Thyroid gland (tissue), 4 donors: ENCODE measurements around the gene TMEM95. TPM values are rescaled to one million over a fixed set of nuclear protein-coding genes. Genes with fewer than 3 reads are reported as not detected.

ENCODE experiments used
- DNase-seq, 2 donors: peaks; one replicate each; pipeline ENCODE4 v3.0.0-alpha.2; 2019
- H3K27ac ChIP-seq, 3 donors: fragments of 200-600 bp; sonication (generic); 1 replicate in 2 of 3; 2 replicates in 1 of 3; pipeline ENCODE4 v1.5.1; 2016 to 2019; ENCODE audit warnings: mild to moderate bottlenecking in 1 of 3, moderate library complexity in 1 of 3
- H3K27me3 ChIP-seq: fragments of 200-600 bp; sonication (generic); one replicate; pipeline ENCODE4 v1.5.1; 2019
- H3K36me3 ChIP-seq, 2 donors: fragments of 200-600 bp; sonication (generic); one replicate each; pipeline ENCODE4 v1.5.1; 2016 to 2019
- H3K4me1 ChIP-seq, 2 donors: fragments of 200-600 bp; sonication (generic); one replicate each; pipeline ENCODE4 v1.5.1; 2017 to 2019
- H3K4me3 ChIP-seq, 3 donors: fragments of 200-600 bp; sonication (generic); replicated peaks in 1 of 3; 1 replicate in 2 of 3; 2 replicates in 1 of 3; pipeline ENCODE4 v1.5.1; 2016; ENCODE audit warnings: mild to moderate bottlenecking in 1 of 3
- H3K9me3 ChIP-seq: fragments of 200-600 bp; sonication (generic); one replicate; pipeline ENCODE4 v1.5.1; 2017
- POLR2A ChIP-seq, 2 donors: fragments of 450-650 bp; IDR thresholded peaks; one replicate each; pipeline ENCODE4 v1.6.1; 2017; ENCODE audit warnings: antibody characterized with exemption in 2 of 2, mild to moderate bottlenecking in 2 of 2, moderate library complexity in 1 of 2
- WGBS, 2 donors: methylation state at CpG; one replicate each; pipeline ENCODE4 v1.1.5; 2017; 5-methylcytosine and 5-hydroxymethylcytosine counted together
- intact Hi-C: fragments of 100-400 bp; cut with DNase I; formaldehyde crosslinking; loops from one replicate; pipeline ENCODE4 v1.15.1; 2023
- total RNA-seq, 4 donors: library from RNA; depleted of rRNA; stranded (reverse); fragments of >200 nt; gene quantifications; one replicate each; pipeline ENCODE4 v1.2.3, GENCODE V29; 2016
- TF ChIP-seq, protein P1 (sequence below), 6 experiments: fragments of 200-600 bp in 3 of 6; fragments of 450-650 bp in 3 of 6; sonication (generic) in 3 of 6; IDR thresholded peaks; one replicate each; pipeline ENCODE4 v1.5.1; 2016 to 2019; ENCODE audit warnings: antibody characterized with exemption in 6 of 6, mild to moderate bottlenecking in 2 of 6, inconsistent platforms in 1 of 6, moderate library complexity in 1 of 6

The TMEM95 gene
- total RNA-seq, 4 donors from 2014 or later, result not detected

GRCh38 chr17:7391307-7391706 is 36.4 kb downstream of the TMEM95 start:
- no peak for DNase-seq
- Histone ChIP-seq H3K4me1 (peaks cover 11 to 18% of the 10 kb centered on the region in 2 donors), H3K9me3 (no peaks in the 10 kb centered on the region), H3K27ac (no peak overlapping the region), H3K27me3 (no peaks in the 10 kb centered on the region), H3K36me3 (peaks cover 8 to 13% of the 10 kb centered on the region in 2 donors), H3K4me3 (no peak overlapping the region)
- TF ChIP-seq, protein P1, sequence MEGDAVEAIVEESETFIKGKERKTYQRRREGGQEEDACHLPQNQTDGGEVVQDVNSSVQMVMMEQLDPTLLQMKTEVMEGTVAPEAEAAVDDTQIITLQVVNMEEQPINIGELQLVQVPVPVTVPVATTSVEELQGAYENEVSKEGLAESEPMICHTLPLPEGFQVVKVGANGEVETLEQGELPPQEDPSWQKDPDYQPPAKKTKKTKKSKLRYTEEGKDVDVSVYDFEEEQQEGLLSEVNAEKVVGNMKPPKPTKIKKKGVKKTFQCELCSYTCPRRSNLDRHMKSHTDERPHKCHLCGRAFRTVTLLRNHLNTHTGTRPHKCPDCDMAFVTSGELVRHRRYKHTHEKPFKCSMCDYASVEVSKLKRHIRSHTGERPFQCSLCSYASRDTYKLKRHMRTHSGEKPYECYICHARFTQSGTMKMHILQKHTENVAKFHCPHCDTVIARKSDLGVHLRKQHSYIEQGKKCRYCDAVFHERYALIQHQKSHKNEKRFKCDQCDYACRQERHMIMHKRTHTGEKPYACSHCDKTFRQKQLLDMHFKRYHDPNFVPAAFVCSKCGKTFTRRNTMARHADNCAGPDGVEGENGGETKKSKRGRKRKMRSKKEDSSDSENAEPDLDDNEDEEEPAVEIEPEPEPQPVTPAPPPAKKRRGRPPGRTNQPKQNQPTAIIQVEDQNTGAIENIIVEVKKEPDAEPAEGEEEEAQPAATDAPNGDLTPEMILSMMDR (IDR thresholded peaks at IDR 0.05), result no peak
- no peak for TF ChIP-seq POLR2A (IDR thresholded peaks at IDR 0.05)
- 68 to 86% methylated on average over 2 of the region's 2 CpGs for WGBS, 2 donors
- intact Hi-C loops, result no loop called here

GRCh38 chr17:7392696-7393612 is 38.0 kb downstream of the TMEM95 start:
- no peak for TF ChIP-seq POLR2A (IDR thresholded peaks at IDR 0.05)
- TF ChIP-seq, protein P1 (IDR thresholded peaks at IDR 0.05), result no peak
- intact Hi-C loops, result no loop called here
- H3K27ac ChIP-seq, result peak overlapping the region in 2 of 3 donors; percentile 18 to 93
- H3K4me1 ChIP-seq, result peaks cover 11 to 18% of the 10 kb centered on the region in 2 donors
- no peaks in the 10 kb centered on the region for H3K27me3 ChIP-seq
- no peak for DNase-seq
- H3K9me3 ChIP-seq, result no peaks in the 10 kb centered on the region
- WGBS, 2 donors, result 64 to 66% methylated on average over 23 to 33 of the region's 42 CpGs
- H3K36me3 ChIP-seq, result peaks cover 8 to 13% of the 10 kb centered on the region in 2 donors
- H3K4me3 ChIP-seq, result peak overlapping the region in 1 of 3 donors; percentile 79

DNA sequence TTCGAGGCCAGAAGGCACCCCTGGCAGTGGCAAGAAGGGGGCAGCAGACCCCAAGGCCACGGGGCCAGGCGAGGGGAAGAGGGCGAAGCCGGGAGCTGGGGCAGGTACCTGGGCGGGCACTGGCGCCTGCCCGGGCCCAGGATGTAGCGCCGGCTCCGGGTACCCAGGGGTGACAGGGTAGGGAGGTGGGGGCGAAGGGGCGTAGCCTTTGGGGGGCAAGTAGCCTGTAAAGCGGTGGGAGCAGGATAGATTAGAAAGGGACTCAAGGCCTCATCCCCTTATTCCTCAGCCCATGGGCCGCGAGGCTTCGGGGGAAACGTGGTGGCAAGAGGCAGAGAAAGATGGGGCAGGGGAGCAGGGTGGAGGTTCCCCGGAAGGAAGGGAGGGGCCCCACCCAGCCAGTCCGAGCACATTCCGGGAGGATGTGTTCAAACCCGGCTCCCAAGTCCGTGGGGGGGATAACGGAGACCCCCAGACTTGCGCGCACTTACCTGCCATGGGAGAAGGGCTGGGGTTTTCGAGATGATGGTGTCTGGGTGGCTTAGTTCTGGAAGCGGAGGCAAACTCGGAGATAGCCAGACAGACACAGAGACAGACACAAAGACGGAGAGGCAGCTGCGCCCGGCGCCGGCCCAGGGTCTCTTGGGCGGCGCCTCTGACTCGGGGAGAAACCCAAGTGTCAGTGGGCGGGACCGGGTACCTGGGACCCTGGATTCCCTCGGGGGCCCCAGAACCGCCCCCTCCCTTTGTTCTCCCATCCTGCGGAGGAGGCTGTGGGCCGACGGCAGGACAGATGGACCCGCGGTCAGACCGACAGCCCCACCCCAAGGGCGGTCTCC is 38.9 kb downstream of the TMEM95 start:
- Histone ChIP-seq H3K36me3 (peaks cover 3 to 13% of the 10 kb centered on the region in 2 donors), H3K4me3 (peak overlapping the region; percentile 65 to 79 (median 67)), H3K4me1 (peaks cover 11 to 18% of the 10 kb centered on the region in 2 donors), H3K27ac (peak overlapping the region; percentile 72 to 93 (median 92)), H3K27me3 (no peaks in the 10 kb centered on the region), H3K9me3 (no peaks in the 10 kb centered on the region)
- no peak for TF ChIP-seq POLR2A (IDR thresholded peaks at IDR 0.05)
- TF ChIP-seq, protein P1 (IDR thresholded peaks at IDR 0.05), result no peak
- 7 to 13% methylated on average over 33 to 39 of the region's 48 CpGs for WGBS, 2 donors
- intact Hi-C loops, result no loop called here
- DNase-seq, result peak; percentile 45 to 61

DNA sequence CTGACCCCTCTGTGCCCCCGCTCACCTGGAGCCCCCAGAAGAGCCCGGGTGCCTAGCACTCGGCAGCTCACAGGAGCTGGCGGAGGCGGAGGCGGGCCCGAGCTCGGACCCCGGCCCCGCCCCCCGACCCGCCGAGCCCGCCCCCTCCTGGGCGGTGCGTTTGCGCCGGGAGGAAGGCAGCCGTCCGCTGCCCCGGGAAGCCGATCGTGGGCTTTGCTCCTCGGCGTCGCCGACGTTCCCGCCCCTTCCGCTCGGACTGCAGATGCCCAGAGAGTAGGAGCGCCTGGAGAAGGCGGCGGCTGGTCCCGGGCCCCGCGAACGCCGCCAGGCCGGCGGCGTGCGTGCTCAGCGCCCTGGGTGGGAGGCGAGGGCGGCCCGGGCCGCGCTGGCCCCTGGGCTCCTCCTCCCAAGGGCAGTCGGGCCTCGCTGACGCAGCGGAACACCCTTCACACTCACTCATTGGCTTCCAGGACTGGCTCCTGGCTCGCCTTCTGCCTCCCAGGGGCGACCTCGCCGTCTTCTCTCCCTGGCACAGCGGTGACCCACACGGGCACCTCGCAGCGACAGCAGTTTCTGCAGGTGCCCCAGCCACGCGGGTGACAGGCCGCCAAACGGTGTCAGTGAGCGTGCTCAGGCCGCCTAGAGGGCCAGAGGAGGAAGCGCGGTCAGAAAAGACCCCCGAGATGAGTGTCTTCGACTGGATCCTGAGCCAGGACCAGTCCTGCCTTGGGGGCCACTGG is 39.7 kb downstream of the TMEM95 start, which contains the start of gene PLSCR3:
TSS of gene PLSCR3 (minus strand) at position 74 of the 740 bp plus-strand sequence. CDS start 415 bp downstream, outside the sequence.
- Histone ChIP-seq H3K36me3 (peaks cover 0 to 5% of the 10 kb centered on the region in 2 donors), H3K9me3 (no peaks in the 10 kb centered on the region), H3K27ac (peak within 1 kb of the TSS; percentile 72 to 93 (median 92)), H3K4me1 (peaks cover 11 to 18% of the 10 kb centered on the region in 2 donors), H3K4me3 (peak within 1 kb of the TSS; percentile 65 to 79 (median 67)), H3K27me3 (no peaks in the 10 kb centered on the region)
- intact Hi-C loops, result no loop called here
- DNase-seq, result peak; percentile 86 to 89
- peak in 1 of 2 donors; percentile 91 for TF ChIP-seq POLR2A (IDR thresholded peaks at IDR 0.05)
- TF ChIP-seq, protein P1 (IDR thresholded peaks at IDR 0.05), result peak in 5 of 6 experiments; percentile 20 to 46 (median 41)
- WGBS, 2 donors, result 1 to 5% methylated on average over 12 to 15 of the region's 71 CpGs
